DOHH2 (cell line): ENCODE results near the gene LRRC3.

Experiments
- H3F3A ChIP-seq: fragments of 200-600 bp; sonication (generic), shearing (Covaris generic); 2 replicates; pipeline ENCODE4 v1.6.0; 2016; ENCODE audit warnings: antibody characterized with exemption, mild to moderate bottlenecking; ENCODE audit not compliant: control insufficient read depth, insufficient read depth
- H3K27ac ChIP-seq: fragments of 200-600 bp; sonication (generic); 2 replicates; pipeline ENCODE4 v1.5.1; 2014; ENCODE audit warnings: low read depth, mild to moderate bottlenecking, low read length, moderate library complexity
- H3K27me3 ChIP-seq: fragments of 200-600 bp; sonication (generic); 2 replicates; pipeline ENCODE4 v1.6.1; 2014; ENCODE audit warnings: mild to moderate bottlenecking, low read length, mixed read lengths; ENCODE audit not compliant: control insufficient read depth
- H3K36me3 ChIP-seq: fragments of 200-600 bp; sonication (generic); 2 replicates; pipeline ENCODE4 v1.6.1; 2014; ENCODE audit warnings: mild to moderate bottlenecking, low read length, moderate library complexity, mixed read lengths; ENCODE audit not compliant: control insufficient read depth
- H3K4me1 ChIP-seq: fragments of 200-600 bp; sonication (generic); 2 replicates; pipeline ENCODE4 v1.6.1; 2014; ENCODE audit warnings: mild to moderate bottlenecking, low read length, mixed read lengths; ENCODE audit not compliant: control insufficient read depth
- H3K4me2 ChIP-seq: fragments of 200-600 bp; sonication (generic); 2 replicates; pipeline ENCODE4 v1.6.0; 2014; ENCODE audit warnings: mild to moderate bottlenecking, low read length, moderate library complexity
- H3K4me3 ChIP-seq: fragments of 200-600 bp; sonication (generic); 2 replicates; pipeline ENCODE4 v1.5.1; 2014; ENCODE audit warnings: mild to moderate bottlenecking, low read length, mixed read lengths
- H3K79me2 ChIP-seq: fragments of 200-600 bp; sonication (generic); 2 replicates; pipeline ENCODE4 v1.6.1; 2014; ENCODE audit warnings: mild to moderate bottlenecking, low read length, mixed read lengths; ENCODE audit not compliant: control insufficient read depth
- H3K9me2 ChIP-seq: fragments of 200-600 bp; sonication (generic); replicated peaks from 2 replicates; pipeline ENCODE4 v1.6.1; 2014; ENCODE audit warnings: mild to moderate bottlenecking, low read length, mixed read lengths; ENCODE audit not compliant: control insufficient read depth
- H3K9me3 ChIP-seq: fragments of 200-600 bp; sonication (generic); 2 replicates; pipeline ENCODE4 v1.6.1; 2014; ENCODE audit warnings: antibody characterized with exemption, low read length, mixed read lengths; ENCODE audit not compliant: control insufficient read depth, insufficient read depth
- H4K20me1 ChIP-seq: fragments of 200-600 bp; sonication (generic); 2 replicates; pipeline ENCODE4 v1.6.0; 2014; ENCODE audit warnings: low read depth, mild to moderate bottlenecking, antibody characterized with exemption, low read length, moderate library complexity; ENCODE audit not compliant: control insufficient read depth, insufficient read depth
- EZH2phosphoT487 ChIP-seq: fragments of 200-600 bp; sonication (generic); IDR thresholded peaks from 2 replicates; pipeline ENCODE4 v1.6.1; 2017; ENCODE audit warnings: borderline replicate concordance, mild to moderate bottlenecking, antibody characterized with exemption, low read length, moderate library complexity, mixed read lengths
- TF ChIP-seq, protein P1 (sequence below): fragments of 200-600 bp; sonication (generic); IDR thresholded peaks from one replicate; pipeline ENCODE4 v1.5.1; 2014; ENCODE audit warnings: antibody characterized with exemption, mild to moderate bottlenecking, low read depth, low read length; ENCODE audit not compliant: poor library complexity, severe bottlenecking

Gene LRRC3

DNA sequence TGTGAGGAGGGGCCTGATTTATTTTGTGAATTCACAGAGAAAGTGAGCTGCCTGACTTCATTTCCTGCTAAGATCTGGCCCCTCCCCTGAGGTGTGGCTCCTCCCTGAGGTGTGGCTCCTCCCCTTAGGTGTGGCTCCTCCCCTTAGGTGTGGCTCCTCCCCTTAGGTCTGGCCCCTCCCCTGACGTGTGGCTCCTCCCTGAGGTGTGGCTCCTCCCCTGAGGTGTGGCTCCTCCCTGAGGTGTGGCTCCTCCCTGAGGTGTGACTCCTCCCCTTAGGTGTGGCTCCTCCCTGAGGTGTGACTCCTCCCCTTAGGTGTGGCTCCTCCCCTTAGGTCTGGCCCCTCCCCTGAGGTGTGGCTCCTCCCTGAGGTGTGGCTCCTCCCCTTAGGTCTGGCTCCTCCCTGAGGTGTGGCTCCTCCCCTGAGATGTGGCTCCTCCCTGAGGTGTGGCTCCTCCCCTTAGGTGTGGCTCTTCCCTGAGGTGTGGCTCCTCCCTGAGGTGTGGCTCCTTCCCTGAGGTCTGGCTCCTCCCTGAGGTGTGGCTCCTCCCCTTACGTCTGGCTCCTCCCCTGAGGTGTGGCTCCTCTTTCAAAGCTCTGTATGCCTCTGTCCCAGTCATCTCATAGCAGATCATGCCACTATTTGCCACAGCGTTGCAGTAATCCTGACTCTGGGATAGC is 26.9 kb upstream of the LRRC3 start:
- Histone ChIP-seq H3K4me3 (no peak overlapping the region), H3K9me2 (no peaks in the 10 kb centered on the region), H3K4me2 (no peak overlapping the region), H3K79me2 (no peaks in the 10 kb centered on the region), H4K20me1 (no peaks in the 10 kb centered on the region), H3K4me1 (peaks cover 4% of the 10 kb centered on the region), H3F3A (peaks cover 10% of the 10 kb centered on the region), H3K36me3 (no peaks in the 10 kb centered on the region), H3K27ac (no peak overlapping the region), H3K27me3 (no peaks in the 10 kb centered on the region), H3K9me3 (peaks cover 27% of the 10 kb centered on the region)
- TF ChIP-seq, protein P1, sequence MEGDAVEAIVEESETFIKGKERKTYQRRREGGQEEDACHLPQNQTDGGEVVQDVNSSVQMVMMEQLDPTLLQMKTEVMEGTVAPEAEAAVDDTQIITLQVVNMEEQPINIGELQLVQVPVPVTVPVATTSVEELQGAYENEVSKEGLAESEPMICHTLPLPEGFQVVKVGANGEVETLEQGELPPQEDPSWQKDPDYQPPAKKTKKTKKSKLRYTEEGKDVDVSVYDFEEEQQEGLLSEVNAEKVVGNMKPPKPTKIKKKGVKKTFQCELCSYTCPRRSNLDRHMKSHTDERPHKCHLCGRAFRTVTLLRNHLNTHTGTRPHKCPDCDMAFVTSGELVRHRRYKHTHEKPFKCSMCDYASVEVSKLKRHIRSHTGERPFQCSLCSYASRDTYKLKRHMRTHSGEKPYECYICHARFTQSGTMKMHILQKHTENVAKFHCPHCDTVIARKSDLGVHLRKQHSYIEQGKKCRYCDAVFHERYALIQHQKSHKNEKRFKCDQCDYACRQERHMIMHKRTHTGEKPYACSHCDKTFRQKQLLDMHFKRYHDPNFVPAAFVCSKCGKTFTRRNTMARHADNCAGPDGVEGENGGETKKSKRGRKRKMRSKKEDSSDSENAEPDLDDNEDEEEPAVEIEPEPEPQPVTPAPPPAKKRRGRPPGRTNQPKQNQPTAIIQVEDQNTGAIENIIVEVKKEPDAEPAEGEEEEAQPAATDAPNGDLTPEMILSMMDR: no peak
- no peak for TF ChIP-seq EZH2phosphoT487

DNA sequence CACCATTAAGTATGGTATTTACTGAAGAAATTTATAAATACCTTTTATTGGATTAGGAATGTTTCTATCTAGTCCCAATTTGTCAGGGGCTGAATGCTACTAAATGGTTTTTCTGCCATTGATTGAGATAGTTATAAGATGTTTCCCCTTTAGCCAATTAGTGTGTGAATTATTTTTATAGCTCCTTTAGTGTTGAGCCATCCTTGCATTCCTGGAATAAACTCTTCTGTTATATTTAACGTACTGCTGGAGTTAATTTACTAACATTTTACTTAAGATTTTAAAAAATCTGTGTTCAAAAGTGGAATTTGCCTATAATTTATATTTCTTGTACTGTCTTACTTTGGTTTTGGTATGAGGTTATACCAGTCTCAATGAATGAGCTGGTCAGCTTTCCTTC is 25.4 kb upstream of the LRRC3 start:
- Histone ChIP-seq H3K4me2 (no peak overlapping the region), H3K36me3 (no peaks in the 10 kb centered on the region), H4K20me1 (no peaks in the 10 kb centered on the region), H3K4me3 (no peak overlapping the region), H3F3A (peaks cover 10% of the 10 kb centered on the region), H3K27ac (no peak overlapping the region), H3K9me3 (peaks cover 27% of the 10 kb centered on the region), H3K27me3 (no peaks in the 10 kb centered on the region), H3K9me2 (no peaks in the 10 kb centered on the region), H3K79me2 (no peaks in the 10 kb centered on the region), H3K4me1 (peaks cover 4% of the 10 kb centered on the region)
- no peak for TF ChIP-seq EZH2phosphoT487
- TF ChIP-seq, protein P1: no peak

DNA sequence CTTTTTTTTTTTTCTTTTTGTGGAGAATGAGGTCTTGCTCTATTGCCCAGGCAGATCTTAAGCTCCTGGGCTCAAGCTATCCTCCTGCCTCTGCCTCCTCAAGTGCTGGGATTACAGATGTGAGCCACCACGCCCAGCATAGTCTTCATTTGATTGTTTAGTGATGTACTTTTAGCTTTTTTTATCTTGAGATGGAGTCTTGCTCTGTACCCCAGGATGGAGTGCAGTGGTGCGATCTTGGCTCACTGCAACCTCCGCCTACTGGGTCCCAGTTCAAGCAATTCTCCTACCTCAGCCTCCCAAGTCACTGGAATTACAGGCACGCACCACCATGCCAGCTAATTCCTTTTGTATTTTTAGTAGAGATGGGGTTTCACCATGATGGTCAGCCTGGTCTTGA is 24.0 kb upstream of the LRRC3 start:
- H3K9me3 ChIP-seq: peaks cover 21% of the 10 kb centered on the region
- no peak overlapping the region for H3K4me3 ChIP-seq
- no peaks in the 10 kb centered on the region for H3K79me2 ChIP-seq
- H3K36me3 ChIP-seq: no peaks in the 10 kb centered on the region
- no peak for TF ChIP-seq EZH2phosphoT487
- TF ChIP-seq, protein P1: no peak
- H3K9me2 ChIP-seq: no peaks in the 10 kb centered on the region
- no peaks in the 10 kb centered on the region for H3K27me3 ChIP-seq
- H3K27ac ChIP-seq: no peak overlapping the region
- peaks cover 4% of the 10 kb centered on the region for H3K4me1 ChIP-seq
- H3F3A ChIP-seq: peaks cover 10% of the 10 kb centered on the region
- H4K20me1 ChIP-seq: no peaks in the 10 kb centered on the region
- no peak overlapping the region for H3K4me2 ChIP-seq
